HG03135 (cell line): ENCODE data around the gene EPS8L2.

Source experiments
- ATAC-seq: cut with Tn5 transposase; IDR thresholded peaks from one replicate; pipeline ENCODE4 v1.9.1; 2021; ENCODE audit warnings: mild to moderate bottlenecking, moderate library complexity; ENCODE audit not compliant: unreplicated experiment

Gene EPS8L2

DNA sequence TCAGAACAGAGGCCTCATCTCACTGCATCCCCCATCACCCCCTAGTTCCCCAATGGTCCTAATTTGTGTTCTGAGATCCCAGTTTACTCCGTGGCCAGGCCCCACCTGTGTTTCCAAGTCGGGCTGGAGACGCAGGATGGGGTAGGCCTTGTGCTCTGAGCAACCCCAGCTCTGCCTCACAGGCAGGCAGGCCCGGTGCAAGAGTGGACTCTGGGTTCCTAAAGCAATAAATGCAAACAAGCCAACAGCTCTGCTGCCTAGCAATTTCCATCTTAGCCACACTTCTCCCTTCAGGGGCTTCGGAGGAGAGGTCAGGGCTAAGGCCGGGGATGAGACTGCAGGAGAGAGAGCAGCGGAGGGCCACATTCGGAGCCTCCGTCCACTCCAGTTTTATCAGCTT is 2.5 kb upstream of the EPS8L2 start:
- ATAC-seq: no peak

DNA sequence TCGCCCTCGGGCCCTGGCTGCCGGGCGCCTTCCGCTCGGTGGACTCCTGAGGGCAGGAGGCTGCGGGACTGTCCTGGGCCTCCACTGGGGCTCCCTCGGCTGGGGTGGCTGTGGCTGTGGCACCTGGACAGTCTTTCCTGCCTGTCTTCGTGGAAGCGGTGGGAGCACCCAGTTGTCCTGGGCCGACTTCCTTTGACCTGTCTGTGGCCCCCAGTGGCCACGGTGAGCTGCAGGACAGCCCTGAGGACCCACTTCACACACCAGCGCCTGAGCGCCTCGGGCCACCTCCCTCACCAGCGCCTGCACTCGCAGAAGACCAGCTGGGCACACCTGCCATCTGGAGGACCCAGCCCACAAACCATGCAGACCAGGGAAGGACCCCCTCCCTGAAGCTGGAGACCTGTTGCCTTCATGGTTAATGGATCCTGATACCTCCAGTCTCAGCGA is 1.8 kb upstream of the EPS8L2 start:
- ATAC-seq: no peak

DNA sequence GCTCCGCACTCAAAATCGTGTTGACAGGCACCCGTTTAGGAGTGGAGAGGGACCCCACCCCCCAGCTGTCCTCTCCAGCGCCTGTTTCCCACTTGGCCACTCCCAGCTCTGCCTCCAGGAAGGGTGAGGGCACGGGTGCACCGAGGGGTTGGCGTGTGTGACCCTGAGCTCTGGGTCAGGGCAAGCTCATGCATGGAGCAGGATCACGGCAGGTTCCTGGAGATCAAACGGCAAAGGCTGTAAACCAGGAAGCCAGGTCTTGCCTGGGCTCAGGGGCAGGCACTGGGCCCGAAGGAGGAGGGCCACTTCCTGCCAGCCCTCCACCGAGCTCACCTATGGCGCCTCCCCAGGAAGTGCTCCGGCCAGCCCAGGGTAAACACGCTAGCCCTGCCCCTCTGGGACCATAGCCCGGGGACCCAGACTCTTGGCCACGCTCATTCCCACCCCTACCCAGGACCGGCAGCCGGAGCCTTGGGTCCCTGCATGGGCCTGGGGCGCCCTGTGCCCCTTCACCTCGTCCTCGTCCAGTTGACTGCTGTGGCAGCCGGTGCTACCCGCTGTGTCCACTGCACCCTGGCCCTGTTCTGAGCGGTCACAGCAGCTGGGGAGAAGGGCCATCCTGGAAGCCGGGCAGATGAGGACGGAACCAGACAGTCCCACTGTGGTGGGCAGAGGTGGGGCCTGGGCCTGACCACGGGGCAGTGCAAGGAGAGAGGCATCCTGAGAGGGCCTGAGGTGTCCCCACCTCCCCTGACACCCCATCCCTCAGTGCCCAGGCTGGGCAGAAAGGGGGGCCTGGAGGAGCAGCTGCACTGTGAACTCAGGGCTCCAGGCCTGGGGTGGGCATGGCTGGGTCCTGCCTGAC is 1.0 kb upstream of the EPS8L2 start:
- ATAC-seq: no peak

DNA sequence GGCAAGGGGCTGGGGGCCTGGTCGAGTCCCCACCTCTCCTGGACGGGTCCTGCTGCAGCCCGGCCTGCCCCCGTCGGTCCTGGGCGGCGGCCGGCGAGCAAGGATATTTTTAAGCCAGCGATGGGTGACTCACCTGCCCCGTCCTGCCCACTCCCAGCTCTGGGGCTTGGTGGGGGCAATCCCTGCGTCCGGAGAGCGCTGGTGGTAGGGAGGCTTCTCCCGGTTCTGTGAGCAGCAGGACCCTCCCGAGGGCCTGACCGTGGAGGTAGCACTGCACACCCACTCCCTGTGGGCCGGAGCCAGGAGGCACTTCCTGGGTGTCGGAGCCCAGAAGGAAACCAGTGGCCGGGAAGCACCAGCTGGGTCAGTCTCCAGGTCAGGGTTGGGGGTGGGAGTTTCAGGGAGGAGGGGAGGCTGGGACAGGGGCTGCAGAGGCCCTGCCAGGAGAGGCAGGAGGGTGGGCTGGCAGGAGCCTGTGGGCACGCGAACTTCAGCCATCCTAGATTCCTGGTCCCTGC is 467 bp downstream of the EPS8L2 start:
- no peak for ATAC-seq

DNA sequence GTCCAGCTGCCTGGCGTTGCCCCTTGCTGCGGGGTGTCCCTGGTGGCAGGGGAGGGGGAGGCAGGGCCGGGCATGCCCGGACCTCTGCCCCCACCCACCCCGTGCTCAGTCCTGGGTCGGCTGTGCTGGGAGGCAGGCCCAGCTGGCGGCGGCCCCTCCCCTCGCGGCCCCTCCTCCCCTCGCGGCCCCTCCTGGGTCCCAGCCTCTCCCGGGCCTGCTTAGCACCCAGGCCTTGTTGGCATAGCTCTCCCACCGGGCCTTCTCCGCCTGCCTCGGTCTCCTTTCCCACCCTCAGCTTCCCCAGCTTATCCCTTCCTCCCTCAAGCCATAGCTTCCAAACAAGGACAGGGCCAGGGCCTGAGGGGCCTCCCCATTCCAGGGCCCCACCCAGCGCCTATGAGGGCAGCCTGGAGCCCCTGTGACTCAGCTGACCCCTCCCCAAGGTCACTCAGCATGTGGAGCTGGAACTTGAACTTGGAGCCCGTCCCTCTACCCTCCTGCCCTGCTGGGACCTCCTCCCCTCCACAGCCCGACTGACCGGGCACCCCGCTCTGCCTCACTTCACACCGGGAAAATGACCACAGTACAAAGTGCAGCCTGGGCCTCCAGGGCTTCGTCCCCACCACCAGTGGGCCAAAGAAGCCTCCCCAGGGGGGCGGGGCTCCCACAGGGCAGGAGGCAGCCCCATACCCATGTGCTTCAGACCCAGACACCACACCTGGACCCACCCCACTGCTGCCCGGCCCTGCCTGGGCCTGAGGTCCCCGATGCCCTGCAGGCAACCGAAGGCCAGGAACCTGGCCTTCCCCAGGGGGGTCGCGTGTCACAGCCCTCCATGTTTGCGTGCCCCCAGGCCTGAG is 1.2 kb downstream of the EPS8L2 start:
- ATAC-seq: no peak

DNA sequence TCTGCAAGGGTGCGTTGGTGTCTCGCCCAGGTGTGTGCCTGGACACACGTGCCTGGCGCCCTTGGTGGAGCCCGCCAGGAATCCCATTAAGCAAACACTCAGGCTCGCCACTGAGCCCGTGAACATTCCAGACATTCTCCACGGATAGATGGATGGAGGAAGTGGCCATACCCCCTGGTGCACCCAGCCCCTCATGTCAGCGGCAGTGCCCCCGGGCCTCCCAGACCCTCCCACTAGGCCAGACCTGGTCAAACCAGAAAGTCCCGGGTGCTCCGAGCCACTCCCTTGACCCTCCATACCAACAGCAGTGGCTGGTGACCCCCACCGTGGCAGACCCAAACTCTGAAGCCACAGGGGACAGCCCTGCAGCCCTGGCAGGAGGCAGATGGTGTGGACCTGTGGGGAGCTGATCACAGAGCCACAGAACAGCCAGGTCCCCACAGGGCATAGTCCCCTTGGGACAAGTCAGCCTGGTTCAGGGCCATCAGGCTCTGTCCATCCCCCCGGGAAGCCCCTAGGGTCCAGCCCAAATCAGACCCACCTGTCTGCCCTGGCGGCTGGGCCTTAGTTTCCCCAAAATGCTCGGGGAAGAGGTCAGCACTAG is 1.9 kb downstream of the EPS8L2 start:
- ATAC-seq: no peak

DNA sequence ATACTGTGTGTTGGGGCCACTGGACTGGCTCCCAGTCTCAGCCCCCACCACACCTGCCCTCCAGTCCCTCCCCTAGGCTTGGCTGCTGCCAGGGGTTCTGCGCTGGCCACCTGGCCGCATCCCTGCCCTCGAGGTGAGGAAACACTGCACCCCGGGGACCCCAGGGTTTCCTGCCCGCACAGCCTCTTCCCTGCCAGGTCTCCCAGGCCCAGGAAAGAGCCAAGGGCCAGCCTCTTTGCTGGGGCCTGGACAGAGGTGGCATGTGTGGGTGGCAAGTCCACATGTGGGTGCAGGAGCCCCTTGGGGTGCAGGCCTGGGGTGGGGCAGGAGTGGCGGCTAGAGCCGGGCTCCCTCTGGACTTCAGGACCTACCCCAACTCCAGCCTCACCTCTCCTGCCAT is 2.5 kb downstream of the EPS8L2 start:
- ATAC-seq: no peak

DNA sequence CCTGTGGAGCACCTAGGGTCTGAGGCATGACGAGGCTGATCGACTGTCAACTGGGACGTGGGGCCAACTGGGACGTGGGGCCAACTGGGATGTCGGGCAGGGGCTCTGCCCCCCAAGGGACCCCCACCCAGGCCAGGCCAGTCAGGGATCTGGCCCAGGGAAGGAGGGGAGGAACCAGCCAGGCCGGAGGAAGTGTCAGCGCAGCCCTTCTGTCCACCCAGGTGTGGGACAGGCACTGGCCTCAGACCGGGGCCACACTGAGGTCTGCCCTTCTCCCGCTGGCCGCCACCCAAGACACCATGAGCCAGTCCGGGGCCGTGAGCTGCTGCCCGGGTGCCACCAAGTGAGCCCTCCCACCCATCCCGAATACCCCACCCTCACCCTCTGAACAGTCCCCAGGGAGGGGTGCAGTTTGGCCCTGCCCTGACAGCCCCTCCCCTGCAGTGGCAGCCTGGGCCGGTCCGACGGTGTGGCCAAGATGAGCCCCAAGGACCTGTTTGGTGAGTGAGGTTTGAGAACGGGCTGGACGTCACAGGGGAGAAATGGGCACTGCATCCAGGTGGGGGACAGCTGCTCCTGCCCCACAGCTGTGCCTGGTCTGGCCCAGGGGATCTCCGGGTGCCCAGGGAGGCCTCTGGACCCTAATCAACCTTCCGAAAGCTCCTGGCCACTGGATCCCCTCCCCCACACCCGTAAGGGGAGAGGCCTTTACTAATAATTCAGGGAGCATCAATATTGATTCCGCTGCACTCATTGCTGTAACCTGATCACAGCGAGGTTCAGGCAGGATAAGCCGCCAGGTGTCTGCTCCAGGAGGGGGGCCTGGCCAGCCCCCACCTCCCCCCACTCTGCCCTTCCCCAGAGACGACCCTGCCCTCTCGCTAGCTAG is 3.3 kb downstream of the EPS8L2 start:
- no peak for ATAC-seq

DNA sequence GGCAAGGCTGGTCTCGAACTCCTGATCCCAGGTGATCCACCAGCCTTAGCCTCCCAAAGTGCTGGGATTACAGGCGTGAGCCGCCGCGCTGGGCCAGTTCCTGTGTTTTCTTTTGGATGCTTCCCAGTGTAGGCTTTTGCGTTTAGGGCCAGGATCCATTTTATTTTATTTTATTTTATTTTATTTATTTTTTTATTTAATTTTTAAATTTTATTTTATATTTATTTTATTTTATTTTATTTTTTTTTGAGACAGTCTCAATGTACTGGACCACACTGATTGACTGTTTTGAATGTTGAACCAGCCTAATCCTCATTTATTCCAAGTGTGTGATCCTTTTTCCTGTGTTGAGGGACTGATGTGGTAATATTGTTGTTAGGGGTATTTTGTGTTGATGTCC is 8.4 kb downstream of the EPS8L2 start:
- no peak for ATAC-seq

DNA sequence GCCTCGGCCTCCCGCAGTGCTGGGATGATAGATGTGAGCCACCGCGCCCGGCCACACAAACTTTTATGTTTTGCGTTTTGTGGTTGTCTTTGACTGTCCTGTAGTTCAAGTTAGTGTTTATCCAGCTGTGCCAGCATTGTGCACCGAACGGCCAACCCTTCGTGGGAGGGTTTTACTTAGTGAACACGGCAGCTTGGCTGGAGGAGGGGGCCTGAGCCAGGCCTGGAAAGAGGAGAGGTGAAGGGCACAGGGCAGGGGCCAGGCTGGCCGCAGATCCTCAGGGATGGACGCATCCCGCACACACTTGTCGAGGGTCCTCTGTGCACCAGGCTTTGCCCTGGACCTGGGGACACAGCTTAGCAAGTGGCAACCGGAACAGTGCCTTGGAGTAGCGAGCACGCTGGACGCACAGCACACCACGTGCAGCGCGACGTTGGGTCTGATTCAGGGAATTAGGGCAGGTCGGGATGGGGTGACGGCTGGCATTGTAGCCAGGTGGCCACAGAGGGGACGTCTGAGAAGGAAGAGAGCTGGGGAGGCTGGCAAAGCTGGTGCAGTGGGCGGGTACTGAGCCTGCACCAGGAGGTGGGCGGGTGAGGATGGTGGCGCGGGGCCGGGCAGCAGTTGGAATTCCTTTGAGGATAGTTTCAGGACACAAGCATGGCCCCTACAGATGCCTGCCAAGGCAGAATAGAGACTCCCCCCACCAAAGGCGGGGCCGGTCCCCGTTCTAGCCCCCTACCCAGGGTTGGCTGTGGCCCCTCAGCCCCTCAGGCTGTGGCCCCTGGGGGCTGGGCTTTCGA is 13.4 kb downstream of the EPS8L2 start:
- no peak for ATAC-seq

DNA sequence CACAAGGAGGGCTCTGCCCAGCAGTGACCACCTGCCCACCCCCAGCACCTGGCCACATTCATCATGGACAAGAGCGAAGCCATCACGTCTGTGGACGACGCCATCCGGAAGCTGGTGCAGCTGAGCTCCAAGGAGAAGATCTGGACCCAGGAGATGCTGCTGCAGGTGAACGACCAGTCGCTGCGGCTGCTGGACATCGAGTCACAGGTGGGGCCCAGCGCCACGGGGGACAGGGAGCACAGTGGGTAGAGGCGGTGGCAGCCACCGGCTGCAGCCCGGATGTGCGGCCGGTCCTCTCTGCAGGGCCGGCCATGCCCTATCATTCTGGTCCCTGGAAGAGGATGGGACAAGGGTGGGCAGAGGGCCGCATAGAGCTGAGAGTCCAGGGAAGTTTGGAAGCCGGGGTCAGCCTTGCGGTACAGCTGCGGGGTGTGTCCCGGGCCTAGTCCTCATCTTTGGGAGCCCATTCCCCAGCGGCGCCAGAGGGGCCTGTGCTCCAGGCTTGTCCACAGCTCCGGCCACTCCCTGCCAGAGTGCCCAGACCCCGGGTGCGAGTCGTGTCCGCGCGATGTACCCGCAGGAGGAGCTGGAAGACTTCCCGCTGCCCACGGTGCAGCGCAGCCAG is 14.1 kb downstream of the EPS8L2 start:
- ATAC-seq: no peak

DNA sequence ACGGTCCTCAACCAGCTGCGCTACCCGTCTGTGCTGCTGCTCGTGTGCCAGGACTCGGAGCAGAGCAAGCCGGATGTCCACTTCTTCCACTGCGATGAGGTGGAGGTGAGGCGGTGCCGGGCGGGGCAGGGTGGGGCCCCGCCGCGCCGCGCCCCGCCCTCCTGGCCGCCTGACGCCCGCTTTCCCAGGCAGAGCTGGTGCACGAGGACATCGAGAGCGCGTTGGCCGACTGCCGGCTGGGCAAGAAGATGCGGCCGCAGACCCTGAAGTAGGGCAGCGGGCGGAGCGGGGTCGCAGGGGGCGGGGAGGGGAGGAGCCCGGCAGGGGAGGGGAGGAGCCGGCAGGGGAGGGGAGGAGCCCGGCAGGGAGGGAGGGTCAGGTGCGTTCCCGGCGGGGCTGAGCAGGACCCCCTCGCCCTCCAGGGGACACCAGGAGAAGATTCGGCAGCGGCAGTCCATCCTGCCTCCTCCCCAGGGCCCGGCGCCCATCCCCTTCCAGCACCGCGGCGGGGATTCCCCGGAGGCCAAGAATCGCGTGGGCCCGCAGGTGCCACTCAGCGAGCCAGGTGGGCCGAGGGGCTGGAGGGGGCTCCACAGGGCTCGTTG is 14.7 kb downstream of the EPS8L2 start:
- no peak for ATAC-seq

DNA sequence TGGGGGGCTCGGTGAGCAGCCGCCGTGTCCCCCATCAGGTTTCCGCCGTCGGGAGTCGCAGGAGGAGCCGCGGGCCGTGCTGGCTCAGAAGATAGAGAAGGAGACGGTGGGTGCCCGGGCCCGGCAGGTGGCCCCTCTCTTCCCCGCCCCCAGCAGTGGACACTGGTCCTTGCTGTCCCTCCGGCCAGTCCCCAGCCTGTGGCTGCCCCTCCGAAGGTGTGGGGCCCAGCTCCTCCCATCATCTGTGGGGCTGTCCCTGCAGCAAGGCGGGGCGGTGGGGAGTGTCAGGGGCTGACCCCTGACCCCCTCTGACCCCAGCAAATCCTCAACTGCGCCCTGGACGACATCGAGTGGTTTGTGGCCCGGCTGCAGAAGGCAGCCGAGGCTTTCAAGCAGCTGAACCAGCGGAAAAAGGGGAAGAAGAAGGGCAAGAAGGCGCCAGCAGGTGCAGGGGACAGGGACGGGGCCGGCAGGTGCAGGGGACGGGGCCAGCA is 15.3 kb downstream of the EPS8L2 start:
- no peak for ATAC-seq

DNA sequence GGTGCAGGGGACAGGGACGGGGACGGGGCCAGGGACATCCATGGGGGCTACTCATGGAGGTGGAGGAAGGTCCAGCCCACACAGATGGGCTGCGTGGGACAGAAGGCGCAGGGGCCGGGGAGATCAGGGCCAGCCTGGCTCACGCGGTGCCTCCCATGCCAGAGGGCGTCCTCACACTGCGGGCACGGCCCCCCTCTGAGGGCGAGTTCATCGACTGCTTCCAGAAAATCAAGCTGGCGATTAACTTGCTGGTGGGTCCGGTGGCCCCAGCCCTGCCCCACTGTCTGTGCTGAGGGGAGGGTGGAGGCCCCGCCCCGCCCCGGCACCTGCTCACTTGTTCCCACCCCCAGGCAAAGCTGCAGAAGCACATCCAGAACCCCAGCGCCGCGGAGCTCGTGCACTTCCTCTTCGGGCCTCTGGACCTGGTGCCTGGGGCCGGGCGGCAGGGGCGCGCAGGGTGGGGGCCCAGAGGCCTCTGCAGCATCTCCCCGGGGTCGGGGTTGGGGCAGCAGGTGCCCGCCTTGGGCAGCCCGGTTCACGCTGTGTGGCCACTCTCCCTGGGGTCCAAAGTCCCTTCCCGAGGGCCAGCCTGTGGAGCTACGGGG is 15.8 kb downstream of the EPS8L2 start:
- ATAC-seq: no peak

DNA sequence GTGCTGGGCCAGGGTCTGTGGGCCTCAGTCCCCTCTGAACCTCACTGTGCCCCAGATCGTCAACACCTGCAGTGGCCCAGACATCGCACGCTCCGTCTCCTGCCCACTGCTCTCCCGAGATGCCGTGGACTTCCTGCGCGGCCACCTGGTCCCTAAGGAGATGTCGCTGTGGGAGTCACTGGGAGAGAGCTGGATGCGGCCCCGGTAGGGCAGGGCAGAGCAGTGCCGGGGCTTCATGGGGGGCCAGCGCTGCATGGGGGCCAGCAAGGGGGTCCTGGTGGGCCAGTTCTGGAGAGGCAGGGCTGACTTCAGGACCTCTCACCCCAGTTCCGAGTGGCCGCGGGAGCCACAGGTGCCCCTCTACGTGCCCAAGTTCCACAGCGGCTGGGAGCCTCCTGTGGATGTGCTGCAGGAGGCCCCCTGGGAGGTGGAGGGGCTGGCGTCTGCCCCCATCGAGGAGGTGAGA is 16.3 kb downstream of the EPS8L2 start:
- ATAC-seq: no peak

DNA sequence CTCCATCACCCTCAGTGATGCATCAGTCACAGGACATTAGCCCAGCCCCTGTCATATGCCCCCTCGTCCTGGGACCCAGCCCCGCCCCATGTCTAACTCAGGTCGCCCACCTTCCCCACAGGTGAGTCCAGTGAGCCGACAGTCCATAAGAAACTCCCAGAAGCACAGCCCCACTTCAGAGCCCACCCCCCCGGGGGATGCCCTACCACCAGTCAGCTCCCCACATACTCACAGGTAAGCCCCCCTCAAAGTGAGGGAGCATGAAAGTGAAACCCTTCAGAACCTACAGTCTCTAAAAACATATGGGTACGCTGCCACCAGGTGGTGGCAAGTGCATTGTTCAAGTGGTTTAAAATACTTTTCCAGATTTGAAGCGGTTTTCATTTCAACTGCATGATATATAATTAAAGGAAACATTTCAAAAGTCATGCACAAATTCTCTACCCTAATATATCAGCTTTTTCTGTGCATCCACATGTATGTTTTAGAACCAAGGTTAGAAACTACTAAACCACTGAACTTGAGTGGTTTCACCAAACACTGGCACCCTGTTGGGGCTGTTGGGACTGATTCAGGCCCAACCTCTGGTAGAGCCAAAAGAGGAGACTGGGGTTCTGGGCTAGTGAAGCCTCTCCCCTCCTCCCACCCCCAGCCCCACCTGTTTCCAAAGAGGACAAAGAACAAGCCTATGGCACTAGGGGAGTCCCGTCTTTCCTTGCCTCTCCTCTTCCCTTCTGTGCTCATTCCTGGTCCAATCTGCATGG is 17.3 kb downstream of the EPS8L2 start:
- no peak for ATAC-seq

DNA sequence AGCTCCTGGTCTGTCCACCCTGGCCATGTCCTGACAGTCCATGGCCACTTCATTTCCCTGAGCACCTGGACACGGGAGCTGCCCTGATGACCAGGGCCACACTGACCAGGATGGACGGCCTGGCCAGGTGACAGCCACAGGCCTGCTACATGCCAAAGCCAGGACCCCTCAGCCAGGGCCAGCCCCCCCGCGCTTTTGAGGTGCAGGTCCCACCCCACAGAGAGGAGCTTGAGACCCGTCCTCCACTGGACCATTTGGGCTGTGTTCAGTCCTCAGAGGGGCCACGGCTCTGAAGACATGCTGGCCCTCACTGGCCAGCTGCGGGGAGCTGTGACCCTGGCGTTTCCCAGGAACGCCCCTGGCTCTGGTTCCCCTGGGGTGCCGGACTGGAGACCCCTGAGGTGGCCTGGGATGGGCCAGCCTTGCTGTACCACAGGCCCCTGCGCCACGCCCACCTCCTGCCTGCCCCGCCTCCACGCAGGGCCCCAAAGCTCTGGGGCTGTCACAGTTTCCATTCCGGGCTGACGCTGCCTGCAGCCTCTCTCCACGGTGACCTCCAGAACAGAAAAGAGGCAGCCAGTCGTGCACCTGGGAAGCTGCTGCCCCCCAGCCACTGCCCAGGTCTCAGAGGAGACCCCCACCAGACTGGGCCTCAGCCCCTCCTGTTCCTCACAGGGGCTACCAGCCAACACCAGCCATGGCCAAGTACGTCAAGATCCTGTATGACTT is 18.2 kb downstream of the EPS8L2 start:
- no peak for ATAC-seq
